H1 (cell line): ENCODE measurements around the gene BEAN1. TPM values are rescaled to one million over a fixed set of nuclear protein-coding genes. Genes with fewer than 3 reads are reported as not detected.

Experiments used
- CBX5 ChIP-seq: fragments of 300-800, 300-1000 bp; sonication (generic); IDR thresholded peaks from 2 replicates; pipeline ENCODE4 v1.7.1; 2016; ENCODE audit warnings: antibody characterized with exemption, low read length, low read depth
- HDAC6 ChIP-seq: IDR thresholded peaks from one replicate; pipeline ENCODE4 v1.7.1; 2012; ENCODE audit warnings: low read depth, mild to moderate bottlenecking, inconsistent platforms, low read length, moderate library complexity
- RAD21 ChIP-seq, 2 experiments: IDR thresholded peaks in 1 of 2; conservative IDR thresholded peaks in 1 of 2; 2 replicates each; pipeline ENCODE4 v1.6.1; 2011; ENCODE audit warnings: low read depth in 2 of 2, low read length in 2 of 2, improper control_type of control experiment in 1 of 2, inconsistent platforms in 1 of 2, mild to moderate bottlenecking in 1 of 2, moderate library complexity in 1 of 2
- RNF2 ChIP-seq: fragments of 200-900, 300-1000 bp; sonication (generic); IDR thresholded peaks from 2 replicates; pipeline ENCODE4 v1.7.1; 2016; ENCODE audit warnings: borderline replicate concordance, low read depth, mild to moderate bottlenecking, antibody characterized with exemption, low read length; ENCODE audit not compliant: poor library complexity, severe bottlenecking; ENCODE audit errors: missing control alignments
- SP1 ChIP-seq: IDR thresholded peaks from 2 replicates; pipeline ENCODE4 v1.6.1; 2011; ENCODE audit warnings: low read depth, low read length
- SUZ12 ChIP-seq: fragments of 200-600 bp; sonication (generic); IDR thresholded peaks from 2 replicates; pipeline ENCODE4 v1.6.1; 2012; ENCODE audit warnings: mild to moderate bottlenecking, inconsistent platforms, low read length, moderate library complexity, mixed read lengths
- TAF7 ChIP-seq: optimal IDR thresholded peaks from 2 replicates; pipeline ENCODE3; 2011; ENCODE audit warnings: low read depth, mild to moderate bottlenecking, inconsistent platforms, low read length, moderate library complexity, borderline replicate concordance
- YY1 ChIP-seq: IDR thresholded peaks from 2 replicates; pipeline ENCODE4 v1.6.1; 2011; ENCODE audit warnings: low read depth, mild to moderate bottlenecking, low read length
- ZNF274 ChIP-seq: IDR thresholded peaks from 2 replicates; pipeline ENCODE4 v1.7.0; 2012; ENCODE audit warnings: low read length, borderline replicate concordance; ENCODE audit errors: extremely low read depth
- polyA plus RNA-seq, 7 experiments: library from polyadenylated mRNA; depleted of rRNA in 3 of 7; stranded (reverse) in 5 of 7; unstranded in 2 of 7; fragments of >200 nt in 5 of 7; fragments of 200-250 nt in 2 of 7; gene quantifications; 1 replicate in 5 of 7; 2 replicates in 1 of 7; 4 replicates in 1 of 7; pipeline versions ENCODE4 v1.2.1 to v1.2.3, GENCODE V29; 2011 to 2013; ENCODE audit warnings: missing spikeins in 2 of 7, mixed read lengths in 2 of 7
- total RNA-seq: library from RNA; stranded (reverse); fragmentation: NEBNext Ultra II Directional; extraction: Animal tissue kit (Norgen Biotek cat#: 25700); gene quantifications from 2 replicates; pipeline ENCODE4 v1.2.1, GENCODE V29; 2021

The BEAN1 gene
- total and polyA plus RNA-seq, 2 of the 8 experiments (the other 6 are each of a cell fraction or from before 2014, with no cell fraction given) = 0.08 TPM; not detected in 1

- TF ChIP-seq SUZ12 (no peak), ZNF274 (no peak), RNF2 (no peak), YY1 (no peak), CBX5 (no peak), TAF7 (no peak), RAD21 (IDR thresholded peaks at IDR 0.05 in 1 of 2, conservative IDR thresholded peaks at IDR 0.05 in 1 of 2; ENCODE audit: low read depth in 2 of 2, low read length in 2 of 2) (no peak), HDAC6 (no peak), SP1 (no peak)
Observed at GRCh38 chr16:66443269-66443652, 16.2 kb downstream of the BEAN1 start (continued).
